SKM-1 treated with dmso at 0.1 percent for 144 hours (cell line): ENCODE measurements around the gene TUBB2B.
"Not testable (repeated sequence)": the region's sequence is repeated elsewhere in the genome, so short reads cannot be mapped to it uniquely, and the experiment has no call there.

ENCODE experiments used
- DNase-seq: peaks from one replicate; lab custom pipeline; 2025; ENCODE audit not compliant: unreplicated experiment; lab: John Stamatoyannopoulos, UW

Gene TUBB2B

DNA sequence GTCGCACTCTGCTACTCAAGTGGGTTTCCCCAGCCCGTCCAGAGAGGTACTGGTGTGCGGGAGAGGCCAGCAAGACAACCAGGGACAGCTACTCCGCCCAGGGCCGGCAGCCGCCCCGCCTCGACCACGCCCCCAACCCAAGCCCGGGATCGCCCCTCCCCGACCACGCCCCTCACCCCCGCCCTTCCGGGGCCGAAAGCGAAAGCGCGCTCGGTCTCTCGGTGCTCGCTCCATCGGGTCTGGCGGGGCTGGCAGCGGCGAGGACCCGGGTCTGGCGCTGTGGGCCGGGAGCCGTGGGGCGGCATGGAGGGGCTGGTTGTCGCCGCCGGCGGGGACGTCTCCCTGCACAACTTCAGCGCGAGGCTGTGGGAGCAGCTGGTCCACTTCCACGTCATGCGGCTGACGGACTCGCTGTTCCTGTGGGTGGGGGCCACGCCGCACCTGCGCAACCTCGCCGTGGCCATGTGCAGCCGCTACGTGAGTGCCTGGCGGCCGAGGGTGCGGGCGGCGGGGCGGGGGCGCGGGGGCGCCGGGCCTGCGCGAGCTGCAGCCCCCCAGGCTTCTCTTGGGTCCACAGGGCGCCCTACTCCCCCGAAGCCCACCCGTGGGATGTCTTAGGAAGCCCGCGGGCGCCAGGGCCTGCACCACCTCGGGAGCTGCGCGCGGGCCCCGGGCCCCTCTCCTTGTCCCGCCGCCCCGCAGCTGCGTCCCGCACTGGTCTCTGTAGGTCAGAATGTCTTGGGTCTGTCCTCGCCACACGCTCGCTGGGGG, 31.5 kb upstream of the TUBB2B start, which contains the start of gene PSMG4:
PSMG4 (plus strand) TSS at position 228 of the 771 bp plus-strand sequence; CDS start at position 304, 76 bp downstream.
- DNase-seq: peak; percentile 53

DNA sequence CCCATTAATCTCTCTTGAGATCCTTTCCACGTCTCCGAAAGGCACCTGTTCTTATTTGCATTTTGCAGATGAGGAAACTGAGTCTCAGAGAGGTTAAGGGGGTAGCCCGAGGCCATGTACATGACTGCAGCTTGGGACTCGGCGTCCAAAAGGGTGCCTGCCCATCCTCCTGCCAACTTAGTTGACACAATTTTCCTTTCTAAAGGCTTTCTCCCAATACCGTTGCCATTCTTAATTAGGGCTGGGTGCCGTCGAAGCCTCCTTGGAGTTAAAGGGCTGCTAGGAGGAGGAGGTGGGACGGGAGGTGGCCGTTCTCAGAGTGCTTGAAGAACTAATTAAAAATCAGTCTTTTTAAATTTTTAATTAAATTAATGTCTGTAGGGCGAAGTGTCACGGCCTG, 30.7 kb upstream of the TUBB2B start:
- no peak for DNase-seq

DNA sequence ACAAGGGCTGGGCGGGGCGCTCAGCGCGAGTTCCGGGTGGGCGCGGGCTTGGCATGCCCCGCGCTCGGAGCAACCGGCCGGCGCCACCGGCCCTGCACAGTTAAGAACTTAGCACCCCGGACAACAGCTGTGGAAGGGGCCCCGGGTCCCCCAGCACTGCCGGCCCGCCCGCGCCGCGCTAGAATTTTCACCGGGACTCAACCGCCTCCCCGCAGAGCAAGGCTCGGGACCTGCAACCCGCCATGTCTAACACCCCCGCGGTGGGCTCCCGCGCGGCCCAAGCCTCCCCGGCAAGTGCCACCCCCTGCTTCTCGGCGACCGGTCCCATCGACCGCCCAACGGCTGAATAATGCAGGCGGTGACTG, 26.1 kb upstream of the TUBB2B start:
- DNase-seq: no peak

DNA sequence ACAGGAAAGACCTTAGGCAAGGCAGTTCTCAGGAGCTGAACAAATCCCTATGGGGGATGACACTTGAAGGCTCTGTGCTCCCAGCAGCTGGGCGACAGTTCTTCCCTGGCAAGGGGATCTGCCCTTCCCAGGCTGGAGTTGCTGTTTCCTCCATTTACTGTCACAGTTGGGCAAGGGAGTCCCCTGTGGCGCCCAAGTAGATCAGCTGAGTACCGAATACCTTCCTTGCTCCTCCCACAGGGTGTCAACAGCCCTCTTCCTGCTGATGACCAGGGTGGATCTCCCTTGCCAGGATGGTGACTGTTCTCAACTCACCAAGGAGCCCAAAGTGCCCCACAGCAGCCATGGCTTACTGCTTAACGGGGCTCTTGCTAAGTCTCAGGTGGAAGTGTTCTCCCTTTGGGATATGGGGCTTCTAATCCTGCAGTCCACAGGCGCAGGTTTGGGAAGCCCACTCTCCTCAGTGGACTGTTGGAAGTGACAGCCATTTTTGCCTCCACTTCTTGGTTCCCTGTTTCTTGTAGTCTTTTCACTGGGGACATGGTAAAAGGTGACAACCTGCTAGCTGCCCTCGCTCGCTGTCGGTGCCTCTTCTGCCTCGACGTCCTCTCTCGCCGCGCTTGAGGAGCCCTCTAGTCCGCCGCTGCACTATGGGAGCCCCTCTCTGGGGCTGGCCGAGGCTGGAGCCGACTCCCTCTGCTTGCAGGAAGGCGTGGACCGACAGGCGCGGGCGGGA, 25.6 kb upstream of the TUBB2B start:
- DNase-seq: no peak

DNA sequence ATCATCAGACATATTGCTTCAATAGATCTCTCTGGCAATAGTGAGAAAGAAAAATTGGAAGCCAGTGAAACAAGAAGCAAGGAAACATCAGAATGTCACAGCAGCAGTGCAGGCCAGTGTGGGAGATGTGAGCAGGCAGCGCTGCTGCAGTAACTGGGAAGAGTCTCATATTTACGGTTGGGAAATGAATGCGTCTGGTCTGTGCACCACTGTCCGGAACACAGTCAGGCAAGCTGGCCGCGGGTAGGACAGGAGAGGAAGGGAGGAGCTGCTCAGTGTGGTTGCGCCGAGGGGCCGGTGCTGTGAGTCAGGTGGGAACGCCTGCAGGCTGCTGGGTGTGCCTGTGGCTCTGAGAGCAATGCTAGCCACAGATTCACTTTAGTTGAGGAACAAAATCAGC, 24.9 kb upstream of the TUBB2B start:
- no peak for DNase-seq

DNA sequence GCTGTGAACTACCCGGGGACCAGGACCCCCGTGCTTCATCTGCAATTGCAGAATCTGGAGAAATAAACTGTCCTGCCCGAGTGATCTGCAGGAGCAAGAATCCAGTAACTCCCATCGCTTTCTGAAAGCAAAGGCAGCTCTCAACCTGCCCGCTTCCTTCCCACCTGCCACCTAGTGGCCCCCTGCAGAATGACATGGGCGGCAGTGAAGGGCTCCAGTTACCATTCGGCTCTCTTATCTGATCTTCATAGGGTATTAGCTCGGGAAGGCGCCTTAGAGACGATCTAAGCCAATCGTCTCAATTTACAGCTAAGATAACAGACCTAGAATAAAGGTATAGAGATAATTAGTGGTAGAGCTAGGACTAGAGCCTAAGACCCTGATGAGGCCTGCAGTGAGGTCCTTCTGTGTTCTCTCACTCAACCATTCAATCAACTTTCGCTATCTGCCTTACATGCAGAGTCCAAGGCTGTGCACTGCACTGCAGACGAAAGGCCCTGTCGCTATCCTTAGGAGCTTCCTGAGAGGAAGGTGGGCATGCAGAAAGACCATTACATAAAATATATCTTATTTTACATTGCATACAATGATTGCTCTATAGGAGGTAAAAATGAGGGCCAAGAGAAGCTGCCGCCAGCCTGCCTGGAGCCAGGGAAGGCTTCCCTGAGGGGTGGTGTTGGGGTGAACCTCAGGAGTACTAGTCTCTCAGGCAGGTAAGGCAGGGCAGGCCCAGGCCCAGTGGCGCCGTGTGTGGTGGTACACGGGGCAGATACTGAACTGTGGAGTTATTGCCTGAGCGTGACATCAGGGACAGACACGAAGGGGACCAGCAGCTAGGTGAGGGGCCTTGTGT, 24.2 kb upstream of the TUBB2B start:
- DNase-seq: peak; percentile 73

DNA sequence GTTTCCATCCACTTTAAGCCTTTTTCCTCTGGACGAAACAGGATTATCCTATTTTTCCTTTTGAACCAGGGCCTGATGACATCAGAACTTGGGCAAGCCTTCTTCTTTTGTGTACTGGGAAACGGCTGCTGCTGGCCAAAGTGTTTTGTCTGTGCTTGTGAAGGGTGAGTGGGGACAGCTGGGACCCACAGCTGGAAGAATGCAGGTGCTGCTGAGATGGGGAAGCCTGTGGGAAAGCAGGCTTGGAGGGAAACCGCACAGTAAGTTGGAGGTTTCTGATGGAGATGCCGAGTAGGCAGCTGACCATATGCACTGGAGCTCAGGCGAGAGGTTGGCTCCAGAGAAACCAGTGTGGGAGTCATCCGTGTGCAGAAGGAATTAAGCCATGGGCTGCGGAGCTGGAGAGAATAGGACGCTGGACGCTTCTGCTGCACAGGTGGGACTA, 22.8 kb upstream of the TUBB2B start:
- DNase-seq: no peak

DNA sequence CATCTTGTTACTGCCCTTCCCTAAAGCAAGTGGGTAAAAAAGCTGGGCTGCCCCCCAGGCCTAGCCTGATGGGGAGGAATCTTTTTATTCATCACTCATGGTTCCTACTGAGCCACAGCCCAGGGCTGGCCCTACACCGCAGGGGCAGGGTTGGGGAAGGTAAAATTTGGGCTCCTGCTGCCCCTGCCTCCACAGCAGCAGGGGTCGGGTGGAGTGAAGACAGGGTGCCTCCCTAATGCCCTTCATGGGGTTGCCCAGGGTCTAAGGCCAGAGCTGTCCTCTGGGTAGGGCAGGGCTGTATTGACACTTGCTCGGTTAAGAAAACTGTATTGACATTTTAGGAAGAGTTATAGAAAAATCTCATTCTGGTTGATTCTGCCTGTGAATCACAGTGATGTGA, 22.4 kb upstream of the TUBB2B start:
- DNase-seq: no peak

DNA sequence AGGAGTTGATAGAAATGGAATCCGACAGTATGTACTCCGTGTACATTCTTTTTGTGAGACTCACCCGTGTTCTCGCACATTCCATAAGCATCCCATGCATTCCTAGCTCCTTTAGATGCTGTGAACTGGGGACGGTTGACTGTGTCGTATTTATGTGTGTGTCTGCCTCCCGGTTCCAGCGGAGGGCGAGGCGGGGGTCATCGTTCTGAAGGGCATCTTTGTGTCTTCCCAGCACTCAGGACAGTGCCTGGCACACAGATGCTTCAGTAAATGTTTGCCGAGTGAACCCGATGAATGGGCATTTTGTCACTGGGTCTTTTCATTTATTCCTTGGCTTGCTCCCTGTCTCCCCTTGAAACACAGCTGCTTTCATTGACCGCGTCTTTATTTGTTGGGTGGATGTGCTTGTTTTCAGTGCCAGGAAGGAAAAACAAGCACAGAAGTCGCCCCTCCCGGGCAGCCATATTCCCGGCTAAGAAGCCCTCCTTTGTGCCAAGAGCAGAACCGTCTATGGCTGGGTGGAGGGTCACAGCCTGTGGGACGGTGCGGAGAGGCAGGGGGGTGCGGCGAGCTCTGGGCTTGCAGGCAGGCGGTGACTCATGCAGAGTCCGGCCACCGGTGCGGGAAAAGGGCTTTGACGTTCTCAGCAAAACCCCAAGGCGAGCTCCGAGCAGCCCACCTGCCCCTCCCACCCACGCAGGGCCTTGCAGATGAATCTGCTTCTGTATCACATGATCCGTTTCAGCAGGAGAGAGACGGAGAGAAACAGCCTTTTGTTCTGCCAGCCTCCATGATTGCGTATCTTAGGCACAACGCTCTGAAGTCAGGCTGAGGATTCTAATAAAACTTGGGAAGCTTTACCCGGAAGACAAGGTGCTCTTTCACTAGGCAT, 20.0 kb upstream of the TUBB2B start:
- no peak for DNase-seq

DNA sequence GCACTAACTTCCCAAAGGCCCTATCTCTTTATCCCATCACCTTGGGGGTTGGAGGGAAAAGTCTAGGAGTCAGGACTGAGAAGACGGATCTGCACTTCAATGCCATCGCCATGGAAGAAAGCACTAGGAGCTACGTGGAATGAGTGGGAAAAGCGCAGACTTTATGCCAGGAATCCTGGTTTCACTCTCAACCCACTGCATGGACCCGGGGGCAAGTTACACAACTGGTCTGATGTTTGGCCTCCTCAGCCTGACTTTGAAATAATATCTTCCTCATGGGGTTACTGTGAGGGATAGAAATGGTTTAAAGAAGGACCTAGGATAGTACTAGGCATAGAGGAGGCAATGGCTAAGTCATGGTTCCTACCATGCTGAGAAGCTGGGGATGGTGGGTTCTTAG, 17.8 kb upstream of the TUBB2B start:
- DNase-seq: no peak

DNA sequence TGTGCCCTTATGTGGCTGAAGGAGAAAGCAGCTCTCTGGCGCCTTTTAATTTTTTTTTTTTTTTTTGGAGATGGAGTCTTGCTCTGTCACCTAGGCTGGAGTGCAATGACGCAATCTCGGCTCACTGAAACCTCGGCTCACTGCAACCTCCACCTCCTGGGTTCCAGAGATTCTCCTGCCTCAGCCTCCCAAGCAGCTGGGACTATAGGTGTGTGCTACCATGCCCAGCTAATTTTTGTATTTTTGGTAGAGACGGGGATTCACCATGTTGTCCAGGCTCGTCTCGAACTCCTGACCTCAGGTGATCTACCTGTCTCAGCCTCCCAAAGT, 17.3 kb upstream of the TUBB2B start:
- not testable (repeated sequence) for DNase-seq

DNA sequence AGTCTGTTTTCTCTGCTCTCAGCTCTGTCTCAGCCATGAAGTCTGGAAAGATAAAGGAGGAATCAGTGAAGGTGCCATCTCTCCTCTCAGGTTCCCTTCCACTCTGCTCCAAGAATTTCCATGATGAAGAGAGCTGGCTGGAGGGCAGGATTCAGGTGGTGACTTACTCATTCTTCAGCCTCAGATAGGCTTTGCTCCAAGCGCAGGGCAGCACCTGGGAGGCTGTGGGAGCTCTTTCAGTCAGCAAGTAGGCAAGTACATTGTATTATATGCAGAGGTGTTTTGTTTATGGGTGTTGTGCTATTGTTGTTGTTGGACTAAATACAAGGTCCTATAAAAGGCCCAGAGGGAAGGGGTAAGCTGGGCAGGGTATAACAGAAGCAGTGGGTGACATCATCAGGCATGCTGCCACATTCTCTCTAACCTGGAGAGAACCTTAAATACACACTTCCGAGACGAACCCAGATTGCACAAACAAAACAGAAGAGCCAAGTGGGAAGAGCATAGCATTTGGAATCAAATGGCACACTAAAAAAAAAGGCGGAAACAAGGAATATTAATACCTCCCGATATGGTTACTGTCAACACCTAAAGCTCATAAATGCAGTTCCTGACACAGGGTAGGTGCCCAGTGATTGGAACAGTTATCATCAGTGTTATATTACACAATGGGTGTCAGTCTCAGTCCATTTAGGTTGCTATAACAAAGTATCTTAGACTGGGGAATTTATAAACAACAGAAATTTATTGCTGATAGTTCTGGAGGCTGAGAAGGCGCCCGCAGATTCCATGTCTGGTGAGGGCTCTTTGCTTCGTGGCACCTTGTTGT, 16.8 kb upstream of the TUBB2B start:
- no peak for DNase-seq

DNA sequence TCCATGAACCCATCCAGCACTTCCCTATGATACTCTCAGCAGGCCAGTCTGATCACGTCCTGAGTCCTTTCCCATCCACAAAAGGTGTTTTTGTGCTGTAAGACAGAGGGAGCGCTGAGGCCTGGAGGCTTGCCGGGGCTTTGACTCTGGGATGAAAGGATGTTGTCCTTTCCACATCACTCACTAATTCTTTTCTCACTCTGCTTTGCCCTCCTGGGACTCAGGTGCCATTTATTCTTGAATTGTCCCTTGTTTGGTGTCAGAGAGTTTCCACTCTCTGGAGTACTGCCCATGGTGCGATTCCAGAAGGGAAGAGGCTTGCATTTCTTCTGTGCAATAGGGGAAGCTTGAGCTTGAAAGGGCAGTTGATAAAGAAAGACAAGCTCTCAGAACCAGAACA, 15.3 kb upstream of the TUBB2B start:
- no peak for DNase-seq

DNA sequence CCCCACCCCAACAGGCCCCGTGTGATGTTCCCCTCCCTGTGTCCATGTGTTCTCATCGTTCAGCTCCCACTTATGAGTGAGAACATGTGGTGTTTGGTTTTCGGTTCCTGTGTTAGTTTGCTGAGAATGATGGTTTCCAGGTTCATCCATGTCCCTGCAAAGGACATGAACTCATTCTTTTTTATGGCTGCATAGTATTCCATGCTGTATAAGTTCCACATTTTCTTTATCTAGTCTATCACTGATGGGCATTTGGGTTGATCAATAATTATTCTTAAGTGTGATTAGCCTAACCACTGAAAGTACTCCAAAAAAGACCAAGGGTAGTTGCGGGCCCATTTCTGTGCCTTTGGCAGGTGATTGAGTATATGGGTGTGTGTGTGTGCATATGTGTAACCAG, 14.3 kb upstream of the TUBB2B start:
- DNase-seq: not testable (repeated sequence)

DNA sequence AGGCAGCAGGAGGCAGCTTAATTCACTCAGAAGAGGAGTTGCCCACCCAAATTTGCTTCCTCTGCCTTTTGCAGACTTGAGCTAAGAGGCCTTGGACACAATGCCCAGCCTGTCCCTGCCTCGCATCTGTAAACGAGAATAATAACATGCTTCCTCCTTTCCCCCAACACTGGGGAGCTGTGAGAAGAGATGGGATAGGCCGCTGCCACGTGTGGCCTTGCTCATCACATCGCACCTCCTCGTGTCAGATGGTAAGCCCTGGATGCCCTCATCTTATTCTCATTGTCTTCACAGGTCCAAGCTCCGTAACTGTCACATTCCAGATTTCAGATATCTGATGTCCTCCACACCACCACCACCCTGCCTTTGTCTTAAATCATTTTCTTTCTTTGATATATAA, 13.1 kb upstream of the TUBB2B start:
- DNase-seq: no peak

DNA sequence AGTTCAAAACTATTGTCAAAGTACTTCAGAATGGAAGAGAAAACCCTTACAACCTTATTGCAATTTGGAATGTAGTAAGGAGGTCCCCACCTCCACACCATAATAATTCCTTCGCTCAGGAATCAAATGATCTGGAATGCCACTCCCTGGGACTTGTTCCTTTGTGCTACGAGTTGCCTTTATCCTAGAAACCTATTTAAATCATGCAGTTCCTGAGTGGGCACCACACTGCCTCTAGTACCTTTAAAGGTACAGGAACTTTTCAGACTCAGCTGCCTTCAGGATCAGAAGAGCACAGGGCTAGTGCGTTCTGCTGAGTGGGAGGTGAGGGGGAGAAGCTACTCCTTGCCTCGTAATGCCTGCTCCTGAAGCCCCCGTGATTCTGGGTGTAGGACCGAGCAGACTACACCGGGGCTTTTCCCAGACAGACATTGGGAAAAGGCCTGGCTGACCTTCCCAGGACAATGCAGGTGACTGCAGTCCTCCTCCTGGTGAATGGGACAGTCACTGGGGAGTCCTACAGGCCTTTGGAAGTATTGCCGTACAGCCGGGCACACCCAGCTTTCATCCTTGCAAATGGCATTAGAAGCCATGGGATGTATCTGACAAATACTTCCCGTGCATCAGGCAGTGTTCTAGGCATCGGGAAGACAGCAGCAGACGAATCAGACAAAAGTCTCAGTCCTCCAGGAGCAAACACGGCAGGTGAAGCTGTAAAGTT, 11.8 kb upstream of the TUBB2B start:
- DNase-seq: no peak

DNA sequence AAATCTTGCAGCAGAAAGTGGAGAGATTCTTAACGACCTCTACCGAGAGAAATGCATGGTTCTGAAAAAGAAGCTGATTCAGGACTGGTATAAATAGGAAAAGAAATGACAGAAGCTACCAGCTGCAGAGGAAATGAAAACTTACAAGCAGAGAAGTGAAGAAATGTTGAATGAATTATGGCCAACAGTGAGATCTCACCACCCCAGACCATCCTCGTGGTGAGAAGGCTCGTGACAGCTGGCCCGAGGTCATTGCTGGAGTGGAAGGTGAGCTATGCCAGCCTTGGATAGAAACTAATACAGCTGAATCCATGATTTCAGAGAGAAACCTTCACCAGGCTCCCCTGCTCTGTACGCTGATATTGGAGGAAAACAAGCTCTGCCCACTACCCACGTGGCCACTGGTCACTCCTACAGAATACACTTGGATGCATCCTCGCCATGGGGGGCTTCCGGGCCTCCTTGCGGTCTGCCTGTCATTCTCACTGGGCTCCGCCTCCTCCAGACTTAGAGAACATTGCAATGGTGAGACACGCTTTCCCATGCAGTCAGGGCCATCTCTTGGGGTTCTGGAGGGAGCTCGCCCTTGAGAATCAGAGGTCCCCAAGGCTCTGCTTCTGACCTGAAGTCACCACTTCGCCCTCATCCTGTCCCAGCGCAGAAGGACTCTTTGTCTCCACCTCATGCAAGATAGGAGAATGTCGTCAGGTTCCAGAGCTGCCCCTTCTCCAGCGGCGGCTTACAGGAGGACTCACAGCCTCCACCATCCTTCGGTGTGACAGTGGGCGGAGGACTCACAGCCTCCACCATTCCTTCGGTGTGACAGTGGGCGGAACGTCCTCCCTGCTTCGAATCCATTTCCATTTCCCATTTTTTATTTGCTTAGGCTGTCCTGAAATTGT, 10.6 kb upstream of the TUBB2B start:
- DNase-seq: no peak

DNA sequence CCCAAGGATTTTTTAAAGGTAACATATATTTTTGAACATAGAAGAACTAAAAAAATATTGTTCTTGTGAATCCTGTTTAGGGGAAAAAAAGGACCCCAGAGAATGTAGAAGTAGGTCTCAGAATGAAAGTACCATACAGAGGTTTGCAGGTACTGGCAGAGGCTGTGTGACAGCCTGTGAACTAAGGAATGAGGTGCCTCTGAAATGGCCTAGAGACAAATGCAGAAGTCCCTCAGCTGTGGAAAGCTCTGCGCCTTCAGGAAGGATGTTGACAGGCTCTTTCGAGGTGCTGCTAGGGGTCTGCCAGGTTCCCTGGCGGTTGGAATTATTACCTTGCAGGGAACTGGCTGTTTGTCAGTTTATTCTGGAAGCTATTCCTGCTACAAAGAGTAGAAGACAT, 8.6 kb upstream of the TUBB2B start:
- no peak for DNase-seq
